Measurements from ENCODE around the gene GRIP2.

Gene GRIP2

DNA sequence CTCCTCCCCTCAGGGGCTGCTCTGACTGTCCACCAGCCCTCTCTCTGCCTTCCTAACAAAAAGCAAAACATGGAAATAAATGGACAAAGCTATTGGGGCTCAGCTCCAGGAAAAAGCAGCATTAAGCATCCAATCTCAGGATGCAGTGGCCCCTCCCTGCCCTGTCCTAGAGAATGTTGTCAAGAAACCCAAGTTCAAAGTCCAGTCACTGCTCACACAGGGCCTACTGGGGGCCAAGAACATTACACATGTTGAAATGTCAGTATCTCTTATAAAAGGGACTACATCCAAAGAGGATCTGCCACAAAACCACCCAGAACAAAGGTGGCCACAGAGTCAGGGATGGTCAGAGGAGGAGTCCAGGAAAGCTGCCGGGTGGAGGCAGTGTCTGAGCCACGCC, 7.6 kb upstream of the GRIP2 start:
- no peaks in the 10 kb centered on the region for H3K4me1 ChIP-seq (ENCODE audit: insufficient read depth, low read length)
- H3K27ac ChIP-seq (ENCODE audit: low read length), result no peak overlapping the region
- H3K4me3 ChIP-seq (ENCODE audit: low read length), result no peak overlapping the region
- H3K9me3 ChIP-seq (ENCODE audit: insufficient read depth, low read depth, low read length), result no peaks in the 10 kb centered on the region
- no peak overlapping the region for H3K9ac ChIP-seq (ENCODE audit: low read depth, low read length)
- peaks cover 14% of the 10 kb centered on the region for H3K27me3 ChIP-seq (ENCODE audit: insufficient read depth, low read length)
- no peaks in the 10 kb centered on the region for H3K36me3 ChIP-seq (ENCODE audit: insufficient read depth, low read depth, low read length)

GRCh38 chr3:14546041-14546440, 5.9 kb upstream of the GRIP2 start:
- Histone ChIP-seq H3K9me3 (ENCODE audit: insufficient read depth, low read depth, low read length) (no peaks in the 10 kb centered on the region), H3K9ac (ENCODE audit: low read depth, low read length) (no peak overlapping the region), H3K36me3 (ENCODE audit: insufficient read depth, low read depth, low read length) (no peaks in the 10 kb centered on the region), H3K27ac (ENCODE audit: low read length) (no peak overlapping the region), H3K4me1 (ENCODE audit: insufficient read depth, low read length) (no peaks in the 10 kb centered on the region), H3K4me3 (ENCODE audit: low read length) (no peak overlapping the region), H3K27me3 (ENCODE audit: insufficient read depth, low read length) (peaks cover 14% of the 10 kb centered on the region)

DNA sequence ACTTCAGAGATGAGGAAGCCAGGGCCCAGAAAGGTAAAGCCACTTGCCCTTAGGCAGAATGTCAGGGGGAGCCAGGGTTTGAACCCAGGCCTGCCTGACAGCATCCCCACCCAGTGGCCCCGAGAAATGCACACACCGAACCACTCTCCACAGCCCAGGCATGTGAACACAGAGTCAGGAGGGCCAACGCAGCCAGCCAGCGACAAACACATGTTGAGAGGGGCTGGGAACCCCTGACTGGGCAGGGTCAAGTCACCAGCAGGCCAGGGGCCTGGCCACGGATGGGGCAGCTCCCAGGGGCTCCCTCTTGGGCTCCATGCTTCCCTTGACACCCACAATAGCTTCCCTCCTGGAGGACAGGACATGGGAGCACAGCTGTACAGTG, 5.1 kb upstream of the GRIP2 start:
- H3K9ac ChIP-seq (ENCODE audit: low read depth, low read length), result no peak overlapping the region
- no peak overlapping the region for H3K27ac ChIP-seq (ENCODE audit: low read length)
- H3K4me3 ChIP-seq (ENCODE audit: low read length), result no peak overlapping the region
- peaks cover 14% of the 10 kb centered on the region for H3K27me3 ChIP-seq (ENCODE audit: insufficient read depth, low read length)
- 0 out of 2 replicates have a peak, but pooled peaks cover 3% of the 10 kb centered on the region for H3K4me1 ChIP-seq (ENCODE audit: insufficient read depth, low read length)
- H3K9me3 ChIP-seq (ENCODE audit: insufficient read depth, low read depth, low read length), result no peaks in the 10 kb centered on the region
- no peaks in the 10 kb centered on the region for H3K36me3 ChIP-seq (ENCODE audit: insufficient read depth, low read depth, low read length)

DNA sequence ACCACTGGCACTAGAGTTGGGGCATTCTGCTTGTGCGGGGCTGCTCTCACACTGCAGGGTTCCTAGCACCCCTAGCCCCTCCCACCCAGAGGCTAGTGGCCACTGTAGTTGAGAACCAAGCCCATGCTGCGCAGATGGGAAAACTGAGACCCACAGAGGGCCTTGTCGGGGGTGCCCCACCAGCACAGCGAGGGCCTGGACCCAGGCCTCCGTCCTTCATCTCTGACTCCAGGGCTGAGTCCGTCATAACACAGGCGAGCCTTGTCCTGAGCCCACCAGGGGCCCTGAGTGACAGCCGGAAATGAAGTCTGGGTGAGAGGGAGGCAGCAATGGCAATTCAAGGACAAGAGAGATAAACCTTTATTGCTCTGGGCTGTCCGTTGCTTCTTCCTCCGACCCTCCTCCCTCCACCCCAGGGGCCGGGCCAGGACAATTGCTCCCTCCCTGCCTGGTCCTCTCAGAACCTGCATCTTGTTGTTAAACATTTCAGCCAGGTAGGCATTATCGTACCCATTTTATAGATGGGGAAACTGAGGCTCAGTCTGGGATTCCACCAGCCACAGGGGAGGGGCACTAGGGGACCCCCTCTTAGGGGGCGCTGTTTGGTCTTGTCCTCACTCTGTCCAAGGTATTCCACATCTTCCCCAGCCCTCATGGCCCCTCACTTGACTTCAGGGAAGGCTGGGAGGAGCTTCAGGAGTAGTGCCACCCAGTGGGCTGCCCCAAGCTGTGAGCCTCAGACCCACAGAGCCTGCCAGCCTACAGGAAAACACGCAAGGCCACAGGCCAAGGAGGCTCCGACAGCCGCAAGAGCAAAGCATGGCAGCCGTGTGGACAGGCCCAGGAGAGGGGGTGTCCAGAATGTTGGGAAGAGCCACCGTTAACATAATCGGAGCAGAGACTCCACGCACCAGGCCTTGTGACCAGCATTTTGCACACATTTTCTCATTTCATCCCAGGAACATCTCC, 4.4 kb upstream of the GRIP2 start:
- Histone ChIP-seq H3K36me3 (ENCODE audit: insufficient read depth, low read depth, low read length) (no peaks in the 10 kb centered on the region), H3K27ac (ENCODE audit: low read length) (no peak overlapping the region), H3K27me3 (ENCODE audit: insufficient read depth, low read length) (peaks cover 14% of the 10 kb centered on the region), H3K9me3 (ENCODE audit: insufficient read depth, low read depth, low read length) (no peaks in the 10 kb centered on the region), H3K4me3 (ENCODE audit: low read length) (no peak overlapping the region), H3K4me1 (ENCODE audit: insufficient read depth, low read length) (0 out of 2 replicates have a peak, but pooled peaks cover 3% of the 10 kb centered on the region), H3K9ac (ENCODE audit: low read depth, low read length) (no peak overlapping the region)

DNA sequence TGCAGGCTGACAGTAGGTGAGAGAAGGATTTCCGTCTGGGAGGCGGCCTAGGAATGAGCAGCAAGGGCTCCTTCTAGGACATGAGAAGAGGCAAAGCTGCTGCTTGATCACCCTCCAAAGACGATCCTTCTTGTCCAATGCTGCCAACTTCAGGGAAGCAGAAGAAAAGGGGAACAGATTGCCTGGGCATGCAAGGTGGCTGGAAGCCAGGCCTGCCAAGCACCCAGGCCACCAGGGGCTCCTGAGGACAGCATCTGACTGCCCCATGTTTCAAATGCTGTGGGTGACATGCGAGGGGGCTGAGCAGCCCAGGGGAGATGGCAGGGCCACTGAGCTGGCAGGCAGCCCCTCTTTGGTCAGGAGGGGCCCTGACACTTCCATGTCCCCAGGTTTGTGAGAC, 3.3 kb upstream of the GRIP2 start:
- Histone ChIP-seq H3K4me1 (ENCODE audit: insufficient read depth, low read length) (0 out of 2 replicates have a peak, but pooled peaks cover 3% of the 10 kb centered on the region), H3K9me3 (ENCODE audit: insufficient read depth, low read depth, low read length) (no peaks in the 10 kb centered on the region), H3K27me3 (ENCODE audit: insufficient read depth, low read length) (peaks cover 6% of the 10 kb centered on the region; the same call in 1 of the 2 replicates), H3K27ac (ENCODE audit: low read length) (no peak overlapping the region), H3K9ac (ENCODE audit: low read depth, low read length) (no peak overlapping the region), H3K36me3 (ENCODE audit: insufficient read depth, low read depth, low read length) (no peaks in the 10 kb centered on the region), H3K4me3 (ENCODE audit: low read length) (no peak overlapping the region)

- H3K9me3 ChIP-seq (ENCODE audit: insufficient read depth, low read depth, low read length), result no peaks in the 10 kb centered on the region
- no peak overlapping the region for H3K4me3 ChIP-seq (ENCODE audit: low read length)
- H3K4me1 ChIP-seq (ENCODE audit: insufficient read depth, low read length), result peaks cover 3% of the 10 kb centered on the region; the same call in 1 of the 2 replicates
- H3K36me3 ChIP-seq (ENCODE audit: insufficient read depth, low read depth, low read length), result no peaks in the 10 kb centered on the region
- H3K27ac ChIP-seq (ENCODE audit: low read length), result no peak overlapping the region
- H3K27me3 ChIP-seq (ENCODE audit: insufficient read depth, low read length), result peaks cover 3% of the 10 kb centered on the region; the same call in 1 of the 2 replicates
- H3K9ac ChIP-seq (ENCODE audit: low read depth, low read length), result no peak overlapping the region
These were observed 2.5 kb upstream of the GRIP2 start for GRCh38 chr3:14542656-14543055.

DNA sequence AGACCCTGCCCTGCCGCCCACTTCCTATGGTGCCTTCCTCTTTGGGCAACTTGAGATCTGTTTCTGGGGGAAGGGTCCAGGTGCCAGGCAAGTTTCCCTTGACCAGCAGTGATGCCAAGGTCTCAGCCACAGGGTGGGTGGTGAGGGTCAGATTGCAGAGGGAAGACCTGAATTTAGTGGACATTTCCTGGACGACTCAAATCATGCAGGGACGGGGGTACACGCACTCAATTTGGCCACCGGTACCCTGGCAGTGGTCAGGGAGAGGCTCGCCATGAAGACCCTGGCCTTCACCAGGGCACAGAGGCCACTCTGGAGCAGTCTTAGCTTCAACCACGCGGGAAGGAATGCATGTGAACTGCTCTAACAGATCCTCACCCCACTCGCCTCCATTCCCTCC, 1.5 kb upstream of the GRIP2 start:
- H3K4me3 ChIP-seq (ENCODE audit: low read length), result no peak overlapping the region
- H3K27me3 ChIP-seq (ENCODE audit: insufficient read depth, low read length), result no peaks in the 10 kb centered on the region
- no peaks in the 10 kb centered on the region for H3K9me3 ChIP-seq (ENCODE audit: insufficient read depth, low read depth, low read length)
- H3K36me3 ChIP-seq (ENCODE audit: insufficient read depth, low read depth, low read length), result no peaks in the 10 kb centered on the region
- H3K27ac ChIP-seq (ENCODE audit: low read length), result no peak overlapping the region
- H3K4me1 ChIP-seq (ENCODE audit: insufficient read depth, low read length), result peaks cover 8% of the 10 kb centered on the region; the same call in 1 of the 2 replicates
- no peak overlapping the region for H3K9ac ChIP-seq (ENCODE audit: low read depth, low read length)

- no peaks in the 10 kb centered on the region for H3K27me3 ChIP-seq (ENCODE audit: insufficient read depth, low read length)
- no peaks in the 10 kb centered on the region for H3K36me3 ChIP-seq (ENCODE audit: insufficient read depth, low read depth, low read length)
- H3K4me1 ChIP-seq (ENCODE audit: insufficient read depth, low read length), result peaks cover 8% of the 10 kb centered on the region; the same call in 1 of the 2 replicates
- no peak overlapping the region for H3K9ac ChIP-seq (ENCODE audit: low read depth, low read length)
- no peak overlapping the region for H3K4me3 ChIP-seq (ENCODE audit: low read length)
- H3K9me3 ChIP-seq (ENCODE audit: insufficient read depth, low read depth, low read length), result no peaks in the 10 kb centered on the region
- no peak overlapping the region for H3K27ac ChIP-seq (ENCODE audit: low read length)
These were observed 761 bp upstream of the GRIP2 start for GRCh38 chr3:14540821-14541385.

DNA sequence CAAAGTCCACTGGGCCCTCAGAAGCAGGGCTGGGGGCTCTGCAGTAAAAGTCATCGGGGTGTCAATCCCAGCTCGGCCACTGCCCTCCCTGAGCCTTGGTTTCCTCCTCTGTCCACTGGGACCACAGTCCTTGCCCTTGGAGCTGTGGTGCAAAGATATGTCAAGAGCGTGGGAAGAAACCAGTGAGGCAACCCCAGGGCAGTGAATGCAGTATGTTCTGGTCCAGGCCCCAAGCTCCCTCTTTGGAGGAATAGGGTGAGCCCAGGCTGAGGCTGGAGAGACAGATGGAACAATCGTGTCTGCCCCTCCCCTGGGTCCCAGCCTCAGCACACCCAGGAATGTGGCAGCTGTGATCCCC, 779 bp downstream of the GRIP2 start:
- H3K9ac ChIP-seq (ENCODE audit: low read depth, low read length), result no peak overlapping the region
- no peak overlapping the region for H3K27ac ChIP-seq (ENCODE audit: low read length)
- H3K27me3 ChIP-seq (ENCODE audit: insufficient read depth, low read length), result no peaks in the 10 kb centered on the region
- H3K36me3 ChIP-seq (ENCODE audit: insufficient read depth, low read depth, low read length), result no peaks in the 10 kb centered on the region
- no peaks in the 10 kb centered on the region for H3K9me3 ChIP-seq (ENCODE audit: insufficient read depth, low read depth, low read length)
- no peak overlapping the region for H3K4me3 ChIP-seq (ENCODE audit: low read length)
- H3K4me1 ChIP-seq (ENCODE audit: insufficient read depth, low read length), result peaks cover 22% of the 10 kb centered on the region; the same call in 1 of the 2 replicates

- no peak overlapping the region for H3K9ac ChIP-seq (ENCODE audit: low read depth, low read length)
- no peaks in the 10 kb centered on the region for H3K36me3 ChIP-seq (ENCODE audit: insufficient read depth, low read depth, low read length)
- H3K27ac ChIP-seq (ENCODE audit: low read length), result no peak overlapping the region
- H3K9me3 ChIP-seq (ENCODE audit: insufficient read depth, low read depth, low read length), result no peaks in the 10 kb centered on the region
- H3K4me3 ChIP-seq (ENCODE audit: low read length), result no peak overlapping the region
- H3K27me3 ChIP-seq (ENCODE audit: insufficient read depth, low read length), result no peaks in the 10 kb centered on the region
- H3K4me1 ChIP-seq (ENCODE audit: insufficient read depth, low read length), result peaks cover 29% of the 10 kb centered on the region; the same call in 1 of the 2 replicates
These were observed 1.6 kb downstream of the GRIP2 start for GRCh38 chr3:14538451-14539088.

GRCh38 chr3:14537590-14538450, 2.3 kb downstream of the GRIP2 start:
- H3K4me1 ChIP-seq (ENCODE audit: insufficient read depth, low read length), result peaks cover 37% of the 10 kb centered on the region; the same call in 1 of the 2 replicates
- H3K27ac ChIP-seq (ENCODE audit: low read length), result no peak overlapping the region

More at GRCh38 chr3:14537590-14538450, 2.3 kb downstream of the GRIP2 start:
- H3K9ac ChIP-seq (ENCODE audit: low read depth, low read length), result no peak overlapping the region
- H3K9me3 ChIP-seq (ENCODE audit: insufficient read depth, low read depth, low read length), result no peaks in the 10 kb centered on the region
- H3K27me3 ChIP-seq (ENCODE audit: insufficient read depth, low read length), result no peaks in the 10 kb centered on the region
- H3K4me3 ChIP-seq (ENCODE audit: low read length), result no peak overlapping the region
- H3K36me3 ChIP-seq (ENCODE audit: insufficient read depth, low read depth, low read length), result no peaks in the 10 kb centered on the region
